ENCODE data around the gene SOX6.

SOX6 gene

GRCh38 chr11:15967166-15967565 lies 389.2 kb downstream of the SOX6 start:
- Histone ChIP-seq H3K27ac (ENCODE audit: insufficient read depth in 1 of 2, low read depth in 1 of 2, low read length in 2 of 2, poor library complexity in 1 of 2, severe bottlenecking in 2 of 2) (no peak overlapping the region), H3K4me1 (ENCODE audit: control extremely low read depth in 1 of 4, control insufficient read depth in 4 of 4, insufficient read depth in 4 of 4, low read length in 3 of 4) (peaks cover 9 to 25% (median 15%) of the 10 kb centered on the region in 4 experiments), H3K27me3 (replicated peaks in 2 of 5; ENCODE audit: control insufficient read depth in 4 of 5, insufficient read depth in 5 of 5, low read length in 4 of 5) (no peaks in the 10 kb centered on the region), H3K36me3 (ENCODE audit: control insufficient read depth in 4 of 4, insufficient read depth in 4 of 4, low read length in 3 of 4) (no peaks in the 10 kb centered on the region), H3K4me3 (ENCODE audit: control insufficient read depth in 1 of 7, extremely low read depth in 1 of 7, insufficient read depth in 4 of 7, low read depth in 2 of 7, low read length in 6 of 7) (no peak overlapping the region), H3K9me3 (ENCODE audit: control extremely low read depth in 1 of 5, control insufficient read depth in 4 of 5, insufficient read depth in 2 of 5, low read depth in 1 of 5, low read length in 4 of 5) (no peaks in the 10 kb centered on the region)
- ChIA-PET POLR2A (no interaction called here), CTCF (interaction anchor here (0.9 to 1.3 kb wide), 3 partner anchors 10 to 41 kb away, joined by 3 to 4 read pairs (median 3); no protein-coding TSS in a partner anchor)
- no CpG with 5 or more reads among the region's 2 CpGs for WGBS (ENCODE audit: insufficient coverage)
- DNase-seq, result peak in 2 of 3 donors; percentile 56 to 69

- H3K36me3 ChIP-seq (ENCODE audit: control insufficient read depth in 4 of 4, insufficient read depth in 4 of 4, low read length in 3 of 4), result no peaks in the 10 kb centered on the region
- no peak for DNase-seq
- no peaks in the 10 kb centered on the region for H3K27me3 ChIP-seq (replicated peaks in 2 of 5; ENCODE audit: control insufficient read depth in 4 of 5, insufficient read depth in 5 of 5, low read length in 4 of 5)
- H3K27ac ChIP-seq (ENCODE audit: insufficient read depth in 1 of 2, low read depth in 1 of 2, low read length in 2 of 2, poor library complexity in 1 of 2, severe bottlenecking in 2 of 2), result no peak overlapping the region
- ChIA-PET POLR2A (no interaction called here), CTCF (interaction anchor here (1.3 kb wide), 1 partner anchor 15 kb away, joined by 4 read pairs; no protein-coding TSS in a partner anchor)
- H3K4me1 ChIP-seq (ENCODE audit: control extremely low read depth in 1 of 4, control insufficient read depth in 4 of 4, insufficient read depth in 4 of 4, low read length in 3 of 4), result peaks cover 9 to 25% (median 15%) of the 10 kb centered on the region in 4 experiments
- WGBS (ENCODE audit: insufficient coverage), result 89% methylated on average over 6 of the region's 7 CpGs
- H3K4me3 ChIP-seq (ENCODE audit: control insufficient read depth in 1 of 7, extremely low read depth in 1 of 7, insufficient read depth in 4 of 7, low read depth in 2 of 7, low read length in 6 of 7), result no peak overlapping the region
- no peaks in the 10 kb centered on the region for H3K9me3 ChIP-seq (ENCODE audit: control extremely low read depth in 1 of 5, control insufficient read depth in 4 of 5, insufficient read depth in 2 of 5, low read depth in 1 of 5, low read length in 4 of 5)
Measured at GRCh38 chr11:15965562-15966250, 390.6 kb downstream of the SOX6 start.

- no peaks in the 10 kb centered on the region for H3K9me3 ChIP-seq (ENCODE audit: control extremely low read depth in 1 of 5, control insufficient read depth in 4 of 5, insufficient read depth in 2 of 5, low read depth in 1 of 5, low read length in 4 of 5)
- H3K4me1 ChIP-seq (ENCODE audit: control extremely low read depth in 1 of 4, control insufficient read depth in 4 of 4, insufficient read depth in 4 of 4, low read length in 3 of 4), result peaks cover 0 to 8% (median 4%) of the 10 kb centered on the region in 4 experiments
- no peaks in the 10 kb centered on the region for H3K27me3 ChIP-seq (replicated peaks in 2 of 5; ENCODE audit: control insufficient read depth in 4 of 5, insufficient read depth in 5 of 5, low read length in 4 of 5)
- no peak for DNase-seq
- no peaks in the 10 kb centered on the region for H3K36me3 ChIP-seq (ENCODE audit: control insufficient read depth in 4 of 4, insufficient read depth in 4 of 4, low read length in 3 of 4)
- 100% methylated on average over 1 of the region's 1 CpG for WGBS (ENCODE audit: insufficient coverage)
- no peak overlapping the region for H3K4me3 ChIP-seq (ENCODE audit: control insufficient read depth in 1 of 7, extremely low read depth in 1 of 7, insufficient read depth in 4 of 7, low read depth in 2 of 7, low read length in 6 of 7)
- no peak overlapping the region for H3K27ac ChIP-seq (ENCODE audit: insufficient read depth in 1 of 2, low read depth in 1 of 2, low read length in 2 of 2, poor library complexity in 1 of 2, severe bottlenecking in 2 of 2)
- CTCF ChIA-PET, result no interaction called here
- POLR2A ChIA-PET, result no interaction called here
Measured at GRCh38 chr11:15963266-15963665, 393.1 kb downstream of the SOX6 start.

- Histone ChIP-seq H3K4me1 (ENCODE audit: control extremely low read depth in 1 of 4, control insufficient read depth in 4 of 4, insufficient read depth in 4 of 4, low read length in 3 of 4) (no peaks in the 10 kb centered on the region), H3K9me3 (ENCODE audit: control extremely low read depth in 1 of 5, control insufficient read depth in 4 of 5, insufficient read depth in 2 of 5, low read depth in 1 of 5, low read length in 4 of 5) (no peaks in the 10 kb centered on the region), H3K36me3 (ENCODE audit: control insufficient read depth in 4 of 4, insufficient read depth in 4 of 4, low read length in 3 of 4) (no peaks in the 10 kb centered on the region), H3K4me3 (ENCODE audit: control insufficient read depth in 1 of 7, extremely low read depth in 1 of 7, insufficient read depth in 4 of 7, low read depth in 2 of 7, low read length in 6 of 7) (no peak overlapping the region), H3K27ac (ENCODE audit: insufficient read depth in 1 of 2, low read depth in 1 of 2, low read length in 2 of 2, poor library complexity in 1 of 2, severe bottlenecking in 2 of 2) (no peak overlapping the region), H3K27me3 (replicated peaks in 2 of 5; ENCODE audit: control insufficient read depth in 4 of 5, insufficient read depth in 5 of 5, low read length in 4 of 5) (no peaks in the 10 kb centered on the region)
- no peak for DNase-seq
- CTCF ChIA-PET, result no interaction called here
- WGBS (ENCODE audit: insufficient coverage), result 100% methylated on average over 1 of the region's 1 CpG
- POLR2A ChIA-PET, result no interaction called here
Measured at GRCh38 chr11:15958910-15959309, 397.4 kb downstream of the SOX6 start.

GRCh38 chr11:15957234-15957633 lies 399.1 kb downstream of the SOX6 start:
- POLR2A ChIA-PET, result no interaction called here
- H3K36me3 ChIP-seq (ENCODE audit: control insufficient read depth in 4 of 4, insufficient read depth in 4 of 4, low read length in 3 of 4), result no peaks in the 10 kb centered on the region
- WGBS (ENCODE audit: insufficient coverage), result 83% methylated on average over 1 of the region's 2 CpGs
- no peaks in the 10 kb centered on the region for H3K27me3 ChIP-seq (replicated peaks in 2 of 5; ENCODE audit: control insufficient read depth in 4 of 5, insufficient read depth in 5 of 5, low read length in 4 of 5)
- DNase-seq, result no peak
- no peaks in the 10 kb centered on the region for H3K4me1 ChIP-seq (ENCODE audit: control extremely low read depth in 1 of 4, control insufficient read depth in 4 of 4, insufficient read depth in 4 of 4, low read length in 3 of 4)
- H3K4me3 ChIP-seq (ENCODE audit: control insufficient read depth in 1 of 7, extremely low read depth in 1 of 7, insufficient read depth in 4 of 7, low read depth in 2 of 7, low read length in 6 of 7), result no peak overlapping the region
- no peak overlapping the region for H3K27ac ChIP-seq (ENCODE audit: insufficient read depth in 1 of 2, low read depth in 1 of 2, low read length in 2 of 2, poor library complexity in 1 of 2, severe bottlenecking in 2 of 2)
- CTCF ChIA-PET, result interaction anchor here (1.0 kb wide), 1 partner anchor 10 kb away, joined by 3 read pairs; no protein-coding TSS in a partner anchor
- no peaks in the 10 kb centered on the region for H3K9me3 ChIP-seq (ENCODE audit: control extremely low read depth in 1 of 5, control insufficient read depth in 4 of 5, insufficient read depth in 2 of 5, low read depth in 1 of 5, low read length in 4 of 5)

- DNase-seq, result no peak
- POLR2A ChIA-PET, result no interaction called here
- CTCF ChIA-PET, result interaction anchor here (1.1 kb wide), 1 partner anchor 16 kb away, joined by 4 read pairs; no protein-coding TSS in a partner anchor
- Histone ChIP-seq H3K9me3 (ENCODE audit: control extremely low read depth in 1 of 5, control insufficient read depth in 4 of 5, insufficient read depth in 2 of 5, low read depth in 1 of 5, low read length in 4 of 5) (no peaks in the 10 kb centered on the region), H3K27ac (ENCODE audit: insufficient read depth in 1 of 2, low read depth in 1 of 2, low read length in 2 of 2, poor library complexity in 1 of 2, severe bottlenecking in 2 of 2) (no peak overlapping the region), H3K4me1 (ENCODE audit: control extremely low read depth in 1 of 4, control insufficient read depth in 4 of 4, insufficient read depth in 4 of 4, low read length in 3 of 4) (no peaks in the 10 kb centered on the region), H3K27me3 (replicated peaks in 2 of 5; ENCODE audit: control insufficient read depth in 4 of 5, insufficient read depth in 5 of 5, low read length in 4 of 5) (no peaks in the 10 kb centered on the region), H3K36me3 (ENCODE audit: control insufficient read depth in 4 of 4, insufficient read depth in 4 of 4, low read length in 3 of 4) (no peaks in the 10 kb centered on the region), H3K4me3 (ENCODE audit: control insufficient read depth in 1 of 7, extremely low read depth in 1 of 7, insufficient read depth in 4 of 7, low read depth in 2 of 7, low read length in 6 of 7) (no peak overlapping the region)
- 100% methylated on average over 3 of the region's 3 CpGs for WGBS (ENCODE audit: insufficient coverage)
Measured at GRCh38 chr11:15956302-15956701, 400.0 kb downstream of the SOX6 start.

- ChIA-PET POLR2A (no interaction called here), CTCF (interaction anchor here (1.1 kb wide), 1 partner anchor 15 kb away, joined by 4 read pairs; no protein-coding TSS in a partner anchor)
- Histone ChIP-seq H3K4me3 (ENCODE audit: control insufficient read depth in 1 of 7, extremely low read depth in 1 of 7, insufficient read depth in 4 of 7, low read depth in 2 of 7, low read length in 6 of 7) (no peak overlapping the region), H3K9me3 (ENCODE audit: control extremely low read depth in 1 of 5, control insufficient read depth in 4 of 5, insufficient read depth in 2 of 5, low read depth in 1 of 5, low read length in 4 of 5) (no peaks in the 10 kb centered on the region), H3K27ac (ENCODE audit: insufficient read depth in 1 of 2, low read depth in 1 of 2, low read length in 2 of 2, poor library complexity in 1 of 2, severe bottlenecking in 2 of 2) (no peak overlapping the region), H3K27me3 (replicated peaks in 2 of 5; ENCODE audit: control insufficient read depth in 4 of 5, insufficient read depth in 5 of 5, low read length in 4 of 5) (no peaks in the 10 kb centered on the region), H3K4me1 (ENCODE audit: control extremely low read depth in 1 of 4, control insufficient read depth in 4 of 4, insufficient read depth in 4 of 4, low read length in 3 of 4) (no peaks in the 10 kb centered on the region), H3K36me3 (ENCODE audit: control insufficient read depth in 4 of 4, insufficient read depth in 4 of 4, low read length in 3 of 4) (no peaks in the 10 kb centered on the region)
- 100% methylated on average over 2 of the region's 2 CpGs for WGBS (ENCODE audit: insufficient coverage)
- no peak for DNase-seq
Measured at GRCh38 chr11:15955595-15955994, 400.8 kb downstream of the SOX6 start.
